SIG-M5 treated with dmso at 0.1 percent for 504 hours (cell line): ENCODE measurements around the gene SCN1B.
"Not testable (repeated sequence)": the region's sequence is repeated elsewhere in the genome, so short reads cannot be mapped to it uniquely, and the experiment has no call there.

ENCODE experiments used
- DNase-seq: peaks from one replicate; lab custom pipeline; 2025; ENCODE audit not compliant: unreplicated experiment; lab: John Stamatoyannopoulos, UW

Gene SCN1B

DNA sequence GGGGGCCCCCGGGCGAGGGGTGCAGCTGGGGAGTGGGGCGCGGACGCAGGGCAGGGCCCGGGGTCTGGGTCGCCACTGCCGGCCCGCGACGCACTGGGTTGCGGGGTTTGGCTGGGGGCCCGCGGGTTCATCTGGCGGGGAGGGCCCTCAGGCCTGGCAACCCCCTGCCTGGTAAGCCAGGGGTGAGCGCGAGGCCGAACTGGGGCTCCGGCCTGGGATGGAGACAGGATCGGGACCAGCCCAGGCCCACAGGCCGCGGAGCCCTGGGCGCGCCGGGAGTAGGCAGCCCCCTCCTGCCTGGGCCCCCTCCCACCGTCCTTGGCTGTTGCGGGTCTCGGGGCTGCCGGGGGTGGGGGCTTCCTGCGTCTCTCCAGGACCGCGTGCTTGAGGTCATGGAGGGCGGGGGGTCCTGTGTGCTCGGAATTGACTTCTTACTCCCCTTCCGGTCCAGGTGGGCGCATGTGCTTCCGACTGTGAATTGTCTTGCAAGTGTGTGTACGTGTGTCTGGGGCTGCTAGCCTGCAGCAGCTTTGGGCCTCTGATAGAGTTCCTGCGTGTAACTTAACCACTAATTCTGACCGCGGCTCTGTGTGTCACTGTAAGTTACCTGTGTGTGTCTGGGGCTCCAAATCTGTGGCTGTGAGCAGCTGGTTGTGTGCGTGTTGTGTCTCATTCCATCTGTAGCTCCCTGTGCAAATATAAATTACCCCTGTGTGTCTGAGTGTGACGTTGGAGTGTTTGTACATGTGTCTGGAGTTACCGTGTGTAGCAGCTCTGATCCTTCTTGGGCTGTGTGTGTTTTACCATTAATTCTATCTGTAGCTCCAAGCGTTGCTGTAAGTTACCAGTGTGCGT, 29.4 kb upstream of the SCN1B start:
- peak; percentile 52 for DNase-seq

DNA sequence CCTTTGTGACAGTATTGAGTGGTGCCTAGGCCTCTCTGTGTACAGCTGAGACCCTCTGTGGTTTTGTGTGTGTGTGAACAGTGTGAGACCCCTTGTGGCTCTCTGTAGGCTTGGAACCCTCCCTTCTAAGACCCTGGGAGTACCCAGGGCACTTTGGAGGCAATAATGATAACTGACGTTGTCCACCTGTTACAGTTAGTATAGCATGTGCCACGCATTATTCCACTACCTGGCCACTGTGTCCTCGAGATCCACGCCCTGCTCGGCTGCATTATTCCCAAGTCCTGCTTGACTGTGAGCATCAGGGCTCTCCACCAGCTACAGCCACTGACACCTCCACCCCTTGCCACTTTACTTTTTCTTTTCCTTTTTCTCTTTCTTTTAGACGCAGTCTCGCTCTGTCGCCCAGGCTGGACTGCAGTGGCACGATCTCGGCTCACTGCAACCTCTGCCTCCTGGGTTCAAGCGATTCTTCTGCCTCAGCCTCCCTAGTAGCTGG, 28.2 kb upstream of the SCN1B start:
- no peak for DNase-seq

- DNase-seq: no peak
Measured at GRCh38 chr19:35004517-35005255, 25.6 kb upstream of the SCN1B start.

GRCh38 chr19:35005256-35005977, 24.9 kb upstream of the SCN1B start:
- no peak for DNase-seq

DNA sequence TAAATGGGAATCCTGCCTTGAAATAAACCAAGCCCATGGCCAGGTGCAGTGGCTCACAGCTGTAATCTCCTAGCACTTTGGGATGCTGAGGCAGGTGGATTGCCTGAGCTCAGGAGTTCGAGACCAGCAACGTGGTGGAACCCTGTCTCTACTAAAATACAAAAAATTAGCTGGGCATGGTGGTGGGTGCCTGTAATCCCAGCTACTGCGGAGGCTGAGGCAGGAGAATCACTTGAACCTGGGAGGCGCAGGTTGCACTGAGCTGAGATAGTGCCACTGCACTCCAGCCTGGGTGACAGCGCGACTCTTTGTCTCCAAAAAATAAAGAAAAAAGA, 24.3 kb upstream of the SCN1B start:
- not testable (repeated sequence) for DNase-seq

DNA sequence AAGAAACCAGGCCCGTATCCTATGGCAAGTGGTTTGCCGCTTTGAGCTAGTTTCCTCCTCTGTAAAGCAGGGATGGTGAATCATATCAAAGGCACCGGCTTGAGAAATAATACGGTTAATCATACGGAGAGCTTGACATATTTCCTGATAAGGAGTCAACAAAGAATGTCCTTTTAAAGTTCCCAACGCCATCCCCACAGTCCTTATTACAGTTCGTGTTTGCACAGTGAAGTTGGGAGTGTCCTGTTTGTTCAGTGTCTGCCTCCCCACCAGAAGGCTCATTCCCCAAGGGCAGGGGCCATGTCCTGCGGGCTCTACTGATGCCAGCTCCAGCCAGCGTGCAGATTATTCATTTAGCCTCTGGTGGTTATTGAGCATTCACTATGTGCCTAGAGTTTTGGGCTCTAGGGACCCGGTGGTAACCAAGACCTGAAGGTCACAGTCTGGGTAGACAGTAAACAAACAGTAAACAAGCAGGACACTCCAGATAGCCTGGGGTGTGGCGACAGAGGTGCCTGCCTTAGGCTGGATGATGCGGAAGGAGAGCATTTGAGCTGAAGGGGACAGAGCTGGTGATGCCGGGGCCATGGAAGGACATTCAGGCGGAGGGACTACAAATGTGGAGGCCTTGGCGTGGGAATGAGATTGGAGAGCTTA, 23.8 kb upstream of the SCN1B start:
- DNase-seq: peak; percentile 76

DNA sequence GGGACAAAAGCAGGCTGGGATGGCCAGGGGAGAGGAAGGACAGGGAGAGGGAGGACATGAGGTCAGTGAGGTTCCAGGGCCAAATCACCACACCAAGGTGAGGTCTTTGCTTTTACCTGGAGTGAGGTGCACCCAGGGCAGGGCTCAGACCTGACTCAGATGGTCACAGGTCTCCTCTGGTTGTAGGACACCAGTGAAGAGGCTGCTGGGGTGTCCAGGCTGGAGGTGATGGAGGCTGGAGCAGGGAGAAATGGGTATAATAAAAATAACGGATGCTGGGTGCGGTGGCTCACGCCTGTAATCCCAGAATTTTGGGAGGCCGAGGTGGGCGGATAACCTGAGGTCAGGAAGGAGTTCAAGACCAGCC, 23.3 kb upstream of the SCN1B start:
- no peak for DNase-seq

GRCh38 chr19:35007427-35007826, 22.8 kb upstream of the SCN1B start:
- not testable (repeated sequence) for DNase-seq

GRCh38 chr19:35008891-35009341, 21.4 kb upstream of the SCN1B start:
- DNase-seq: no peak

DNA sequence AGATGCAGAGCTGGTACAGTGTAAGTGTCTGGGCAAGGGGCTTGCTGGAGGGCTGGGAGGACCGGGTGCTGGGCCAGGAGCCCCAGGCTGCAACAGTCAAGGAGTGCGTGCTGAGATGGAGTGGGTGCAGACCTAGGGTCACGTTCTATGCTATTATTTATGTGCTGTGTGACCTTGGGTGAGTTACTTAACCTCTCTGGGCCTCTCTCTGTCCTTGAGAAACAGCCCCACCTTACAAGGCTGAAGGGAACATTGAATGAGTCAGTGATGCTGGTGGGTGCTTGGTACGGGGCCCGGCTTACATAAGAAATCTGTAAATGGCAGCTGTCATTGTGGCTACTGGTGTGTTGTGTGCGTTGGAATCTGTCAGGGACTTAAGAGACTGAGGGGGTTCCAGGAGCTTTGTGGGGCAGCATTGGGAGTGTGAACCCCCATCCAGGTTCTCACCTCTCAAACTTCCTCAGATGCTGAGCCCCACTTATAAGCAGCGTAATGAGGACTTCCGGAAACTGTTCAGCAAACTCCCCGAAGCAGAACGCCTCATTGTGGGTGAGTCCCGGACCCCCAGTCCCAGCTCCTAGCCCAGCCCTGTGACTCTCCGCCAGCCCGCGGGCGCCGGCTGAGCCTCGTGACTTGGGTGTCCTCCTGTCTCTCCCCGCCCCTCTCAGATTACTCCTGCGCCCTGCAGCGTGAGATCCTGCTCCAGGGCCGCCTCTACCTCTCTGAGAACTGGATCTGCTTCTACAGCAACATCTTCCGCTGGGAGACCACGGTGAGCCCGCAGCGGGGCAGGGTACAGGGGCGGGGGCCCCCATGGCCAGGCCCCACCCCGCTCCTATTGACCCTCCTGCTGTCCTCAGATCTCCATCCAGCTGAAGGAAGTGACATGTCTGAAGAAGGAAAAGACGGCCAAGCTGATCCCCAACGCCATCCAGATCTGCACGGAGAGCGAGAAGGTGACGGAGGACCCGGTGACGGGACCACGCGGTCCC, 20.6 kb upstream of the SCN1B start:
- DNase-seq: no peak

- no peak for DNase-seq
Measured at GRCh38 chr19:35011091-35011689, 19.1 kb upstream of the SCN1B start.

DNA sequence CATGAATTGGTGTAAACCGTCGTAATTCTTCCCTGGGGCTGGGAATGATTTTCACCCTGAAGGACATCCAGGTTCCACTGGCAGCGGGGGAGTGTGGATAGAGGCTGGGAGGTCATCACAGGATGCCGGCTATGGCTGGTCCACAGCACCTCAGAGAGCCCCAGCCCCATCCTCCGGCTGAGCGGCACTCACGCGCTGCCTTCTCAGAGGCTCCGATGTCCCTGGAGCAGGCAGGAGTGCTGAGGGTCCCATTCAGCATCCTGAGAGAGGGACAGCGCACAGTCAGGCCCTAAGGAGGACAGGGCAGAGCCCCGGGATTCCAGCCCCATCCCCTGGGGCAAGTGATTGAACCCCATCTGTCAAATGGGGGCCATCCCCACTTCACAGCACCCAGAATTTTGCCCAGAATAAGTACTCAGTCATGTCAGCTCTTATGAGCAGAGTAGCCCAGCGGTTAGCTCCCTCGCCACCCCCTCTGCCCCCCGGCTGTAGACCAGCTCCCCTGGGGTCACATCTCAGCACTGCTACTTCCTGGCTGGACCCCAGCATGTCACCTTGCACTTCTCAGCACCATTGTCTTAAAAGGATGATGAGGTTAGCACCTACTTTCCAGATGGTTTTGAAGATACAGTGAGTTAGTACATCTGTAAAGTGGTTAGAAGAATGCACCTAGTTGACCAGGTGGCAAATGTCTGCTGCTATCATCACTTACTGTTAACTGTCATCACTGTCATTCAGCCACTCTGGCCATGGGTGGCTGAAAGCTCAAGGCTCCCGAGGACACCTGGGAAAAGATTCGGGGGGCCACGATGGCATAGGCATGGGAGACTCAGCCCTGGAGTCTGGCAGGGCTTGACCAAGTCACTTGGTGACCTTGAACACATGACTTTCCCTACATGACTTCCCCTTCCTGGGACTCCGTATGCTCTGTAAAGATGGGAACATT, 18.3 kb upstream of the SCN1B start:
- no peak for DNase-seq

DNA sequence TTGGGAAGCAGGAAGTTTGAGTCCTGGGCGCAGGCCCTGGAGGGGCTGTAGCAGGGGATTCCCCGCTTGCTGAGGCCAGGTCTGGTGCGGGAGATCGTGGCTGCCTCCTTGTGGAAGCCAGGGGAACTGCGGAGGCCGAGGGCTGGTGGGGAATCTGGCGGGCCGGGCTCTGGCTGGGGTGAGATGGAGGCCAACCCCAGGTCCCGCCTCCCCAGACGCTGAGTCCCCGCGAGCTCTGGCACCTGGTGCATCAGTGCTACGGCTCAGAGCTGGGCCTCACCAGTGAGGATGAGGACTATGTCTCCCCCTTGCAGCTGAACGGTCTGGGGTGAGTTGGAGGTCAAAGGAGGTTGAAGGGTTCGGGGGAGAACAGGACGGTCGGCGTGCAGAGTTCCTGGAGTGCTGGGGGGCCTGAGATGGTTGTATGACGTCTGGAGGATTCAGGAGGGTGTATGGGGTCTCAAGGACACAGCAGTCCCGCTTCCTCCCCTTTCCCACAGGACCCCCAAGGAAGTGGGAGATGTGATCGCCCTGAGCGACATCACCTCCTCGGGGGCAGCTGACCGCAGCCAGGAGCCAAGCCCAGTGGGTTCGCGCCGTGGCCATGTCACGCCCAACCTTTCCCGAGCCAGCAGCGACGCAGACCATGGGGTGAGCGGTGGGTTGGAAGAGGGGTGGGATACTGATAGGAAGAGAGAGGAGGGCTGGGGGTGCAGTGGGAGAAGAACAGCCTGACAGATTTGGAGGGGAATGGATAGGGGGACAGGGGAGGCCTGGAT, 17.0 kb upstream of the SCN1B start:
- DNase-seq: peak; percentile 24

- DNase-seq: peak; percentile 81
Measured at GRCh38 chr19:35013820-35014754, 16.2 kb upstream of the SCN1B start.

GRCh38 chr19:35014774-35015173, 15.5 kb upstream of the SCN1B start:
- not testable (repeated sequence) for DNase-seq

DNA sequence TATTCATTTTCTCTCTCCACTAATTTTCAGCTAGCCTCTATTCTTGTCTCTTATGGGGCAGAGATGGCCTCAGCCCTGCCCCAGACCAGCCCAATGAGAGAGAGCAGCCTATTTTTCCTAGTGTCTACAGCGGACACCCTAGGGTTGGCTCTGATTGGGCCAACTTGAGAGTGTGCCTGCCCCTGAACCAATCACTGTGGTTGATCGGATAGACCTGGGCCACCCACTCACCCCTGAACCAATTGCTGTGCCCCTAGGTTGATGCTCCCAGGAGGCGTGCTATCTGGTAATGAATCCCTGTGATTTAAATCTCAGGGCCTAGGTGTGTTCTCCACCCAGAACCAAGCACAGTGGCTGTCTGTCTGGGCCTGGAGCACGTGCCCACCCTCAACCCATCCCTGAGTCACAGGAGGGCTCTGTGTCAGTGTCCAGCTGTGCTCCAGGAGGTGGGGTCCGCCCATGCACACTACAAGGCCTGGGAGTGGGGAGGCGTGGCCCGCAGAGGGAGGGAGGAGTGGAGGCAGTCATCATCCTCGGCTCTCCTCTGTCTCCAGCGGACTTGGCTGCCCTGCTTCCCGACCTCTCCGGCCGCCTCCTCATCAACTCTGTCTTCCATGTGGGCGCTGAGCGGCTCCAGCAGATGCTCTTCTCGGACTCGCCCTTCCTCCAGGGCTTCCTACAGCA, 14.9 kb upstream of the SCN1B start:
- DNase-seq: no peak
